ENCODE data around the gene RARS1.

RARS1 gene

DNA sequence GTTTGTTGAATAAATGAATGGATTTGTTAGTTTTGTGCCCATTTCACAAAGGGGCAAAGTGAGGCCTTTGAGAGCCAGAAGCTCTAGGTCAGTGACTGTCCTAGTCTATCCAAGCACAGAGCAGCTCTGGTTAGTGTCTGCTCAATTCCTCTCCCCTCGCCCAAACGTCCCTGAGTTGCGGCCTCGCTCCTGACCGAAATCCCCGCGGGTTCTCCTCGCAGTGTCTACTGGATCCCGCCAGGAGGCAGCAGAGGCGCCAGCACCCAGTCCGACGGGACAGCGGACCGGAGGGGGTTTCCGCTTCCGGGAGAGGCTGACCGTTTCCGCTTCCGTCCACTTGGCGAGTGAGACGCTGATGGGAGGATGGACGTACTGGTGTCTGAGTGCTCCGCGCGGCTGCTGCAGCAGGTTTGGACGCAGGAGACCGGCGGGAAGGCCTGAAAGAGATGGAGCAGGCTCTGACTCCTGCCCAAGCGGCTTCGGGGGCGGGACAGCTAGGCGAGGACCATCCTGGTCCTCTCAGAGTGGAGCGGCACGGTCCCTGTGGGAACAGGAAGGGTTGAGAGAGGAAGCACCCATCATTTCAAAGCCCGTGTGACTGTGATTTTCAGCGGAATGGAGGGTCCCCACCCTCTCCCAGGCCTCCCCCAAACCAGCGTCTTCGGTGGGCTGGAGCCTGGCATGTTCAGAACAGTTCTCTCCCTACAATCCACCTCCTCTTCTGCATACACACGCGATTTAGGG, at the start of gene RARS1:
RARS1 (plus strand) TSS at position 336 of the 744 bp plus-strand sequence; CDS start at position 364, 28 bp downstream.
- DNase-seq: peak; percentile 78

DNA sequence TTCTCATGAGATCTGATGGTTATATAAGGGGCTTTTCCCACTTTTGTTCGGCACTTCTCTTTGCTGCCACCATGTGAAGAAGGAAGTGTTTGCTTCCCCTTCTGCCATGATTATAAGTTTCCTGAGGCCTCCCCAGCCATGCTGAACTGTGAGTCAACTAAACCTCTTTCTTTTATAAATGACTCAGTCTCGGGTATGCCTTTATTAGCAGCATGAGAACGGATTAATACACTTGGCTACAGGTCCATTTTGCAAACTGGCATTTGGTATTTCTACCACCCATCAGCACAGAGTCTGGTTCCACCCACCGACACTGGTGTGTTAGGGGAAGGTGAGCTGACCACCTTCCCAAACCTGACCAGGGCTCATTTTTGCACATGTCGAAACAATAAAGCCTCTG, 47.9 kb upstream of the RARS1 start:
- no peak for DNase-seq

- no peak for DNase-seq
Observed at GRCh38 chr5:168443533-168443932, 42.7 kb upstream of the RARS1 start.

DNA sequence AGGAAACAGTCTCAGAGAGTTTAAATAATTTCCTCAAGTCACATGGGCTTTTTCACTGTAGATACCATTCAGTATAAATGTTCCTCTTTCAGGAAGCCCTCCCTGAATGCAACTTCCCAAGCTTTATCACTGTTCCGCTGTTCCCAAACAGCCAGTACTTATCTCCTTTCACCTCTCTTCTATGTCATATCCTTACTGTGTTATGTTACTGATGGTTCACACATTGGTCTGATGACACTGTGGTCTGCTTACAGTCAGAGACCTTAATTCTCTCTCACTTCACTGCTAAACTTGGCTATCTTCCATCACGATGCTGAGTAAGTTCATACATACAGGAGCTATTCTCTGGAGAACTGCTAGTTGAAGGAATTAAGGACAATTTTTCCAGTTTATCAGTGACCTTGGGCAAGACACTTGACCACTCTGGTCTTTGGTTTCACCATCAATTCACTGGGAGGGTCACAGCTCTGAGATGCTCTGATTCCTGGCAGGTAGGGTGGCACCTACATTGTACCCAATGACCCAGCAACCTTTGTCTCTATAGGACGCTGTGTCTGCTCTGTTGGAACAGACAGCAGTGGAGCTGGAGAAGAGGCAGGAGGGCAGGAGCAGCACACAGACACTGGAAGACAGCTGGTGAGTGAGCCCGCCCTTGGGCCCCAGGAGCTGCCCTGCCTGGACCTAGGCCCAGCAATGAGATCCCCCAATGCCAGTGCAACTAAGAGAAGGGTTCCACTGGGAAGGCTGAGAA, 42.1 kb upstream of the RARS1 start:
- DNase-seq: no peak

DNA sequence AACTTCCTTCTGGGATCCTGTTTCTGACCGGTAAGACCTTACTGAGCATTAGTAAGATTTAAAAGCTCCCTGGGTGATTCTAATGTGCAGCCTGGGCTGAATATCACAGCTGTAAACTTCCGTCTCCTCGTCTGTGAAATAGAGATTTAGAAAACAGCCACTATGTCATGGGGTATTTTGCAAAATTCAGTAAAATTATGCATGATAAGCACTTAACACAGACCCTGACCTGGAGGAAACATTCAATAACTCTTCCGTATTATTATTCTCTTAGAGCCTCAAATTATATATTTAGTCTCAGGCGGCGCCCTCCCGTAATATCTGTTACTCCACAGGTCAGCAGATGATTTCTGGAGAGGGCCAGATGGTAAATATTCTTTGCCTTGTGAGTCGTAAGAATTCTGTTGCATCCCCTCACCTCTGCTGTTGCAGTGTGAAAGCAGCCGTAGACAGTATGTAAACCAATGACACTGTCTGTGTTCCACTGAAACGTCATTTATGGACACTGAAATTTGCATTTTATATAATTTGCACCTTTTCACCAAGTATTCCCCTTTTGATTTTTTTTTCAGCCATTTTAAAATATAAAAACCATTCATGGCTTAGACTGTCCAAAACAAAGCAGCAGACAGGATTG, 39.2 kb upstream of the RARS1 start:
- DNase-seq: no peak

GRCh38 chr5:168447808-168448207, 38.5 kb upstream of the RARS1 start:
- no peak for DNase-seq

DNA sequence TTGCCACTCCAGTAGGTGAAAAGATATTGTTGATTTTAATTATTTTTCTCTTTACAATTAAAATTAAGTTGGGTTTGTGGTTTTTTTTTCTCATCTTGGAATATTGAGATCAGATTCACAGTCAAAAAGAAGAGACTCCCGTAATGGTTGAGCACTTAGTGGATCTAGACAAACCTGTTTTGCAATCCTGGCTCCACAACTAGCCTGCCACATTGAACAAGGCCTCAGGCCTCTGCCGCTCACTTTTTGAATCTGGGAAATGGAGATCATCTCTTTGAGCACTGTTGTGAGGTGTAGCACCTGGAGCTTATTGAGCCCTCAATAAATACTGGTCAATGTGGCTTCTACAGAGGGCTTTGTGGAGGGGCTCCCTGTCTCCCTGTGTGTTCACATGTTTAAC, 37.1 kb upstream of the RARS1 start:
- peak; percentile 29 for DNase-seq

DNA sequence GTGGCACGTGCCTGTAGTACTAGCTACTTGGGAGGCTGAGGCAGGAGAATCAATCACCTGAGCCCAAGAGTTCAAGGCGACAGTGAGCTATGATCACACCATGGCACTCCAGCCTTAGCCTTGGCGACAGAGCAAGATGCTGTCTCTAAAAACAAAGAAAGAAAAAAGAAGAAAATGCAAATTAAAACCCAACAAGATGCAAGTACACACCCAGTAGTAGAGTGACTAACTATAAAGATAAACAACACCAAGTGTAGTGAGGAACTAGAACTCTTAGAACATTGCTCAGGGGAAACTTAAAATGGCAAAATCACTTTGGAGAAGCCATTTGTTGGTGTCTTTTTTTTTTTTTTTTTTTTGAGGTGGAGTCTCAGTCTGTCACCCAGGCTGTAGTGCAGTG, 34.7 kb upstream of the RARS1 start:
- no peak for DNase-seq

GRCh38 chr5:168455201-168455600, 31.1 kb upstream of the RARS1 start:
- no peak for DNase-seq

GRCh38 chr5:168457542-168457941, 28.7 kb upstream of the RARS1 start:
- no peak for DNase-seq

DNA sequence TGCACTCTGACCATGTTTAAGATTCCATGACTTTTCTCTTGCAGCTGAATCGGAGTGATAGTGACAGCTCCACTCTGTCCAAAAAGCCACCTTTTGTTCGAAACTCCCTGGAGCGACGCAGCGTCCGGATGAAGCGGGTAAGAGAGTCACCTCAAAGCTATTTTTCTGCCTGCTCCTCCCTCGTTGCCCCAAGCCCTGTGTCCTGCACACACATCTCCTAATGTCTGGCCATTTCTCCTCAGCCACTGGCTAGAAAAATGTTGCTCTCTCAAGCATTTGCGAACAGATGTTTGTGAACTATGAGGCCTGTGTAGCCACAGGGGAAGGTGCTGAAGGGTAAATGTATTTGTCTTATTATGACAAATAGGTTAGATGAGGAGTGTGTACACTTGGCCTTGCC, 25.7 kb upstream of the RARS1 start:
- no peak for DNase-seq

- no peak for DNase-seq
Observed at GRCh38 chr5:168463081-168463480, 23.2 kb upstream of the RARS1 start.

- DNase-seq: no peak
Observed at GRCh38 chr5:168464214-168464613, 22.1 kb upstream of the RARS1 start.

- no peak for DNase-seq
Observed at GRCh38 chr5:168464641-168465040, 21.6 kb upstream of the RARS1 start.

GRCh38 chr5:168467755-168468330, 18.4 kb upstream of the RARS1 start:
- no peak for DNase-seq

GRCh38 chr5:168468836-168469235, 17.4 kb upstream of the RARS1 start:
- no peak for DNase-seq

- DNase-seq: no peak
Observed at GRCh38 chr5:168469816-168470215, 16.5 kb upstream of the RARS1 start.

DNA sequence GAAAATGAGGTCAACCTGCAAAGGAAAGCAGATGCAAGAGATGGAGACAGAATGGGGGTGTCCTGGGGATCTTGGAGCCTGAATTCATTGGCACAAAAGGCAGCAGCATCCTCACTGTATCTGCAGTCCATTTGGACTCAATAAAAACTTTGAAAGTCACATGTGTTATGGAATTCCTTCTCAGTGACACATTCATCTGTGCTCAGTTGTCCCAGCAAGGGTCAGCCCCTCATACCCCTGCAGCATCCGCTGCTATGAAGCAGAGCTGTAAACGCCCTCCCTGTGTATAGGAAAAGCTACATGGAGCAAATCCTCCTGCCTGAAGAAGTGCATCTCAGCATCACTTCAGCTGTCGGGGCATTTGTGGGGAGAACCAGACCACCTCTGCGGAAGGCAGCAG, 14.5 kb upstream of the RARS1 start:
- no peak for DNase-seq

DNA sequence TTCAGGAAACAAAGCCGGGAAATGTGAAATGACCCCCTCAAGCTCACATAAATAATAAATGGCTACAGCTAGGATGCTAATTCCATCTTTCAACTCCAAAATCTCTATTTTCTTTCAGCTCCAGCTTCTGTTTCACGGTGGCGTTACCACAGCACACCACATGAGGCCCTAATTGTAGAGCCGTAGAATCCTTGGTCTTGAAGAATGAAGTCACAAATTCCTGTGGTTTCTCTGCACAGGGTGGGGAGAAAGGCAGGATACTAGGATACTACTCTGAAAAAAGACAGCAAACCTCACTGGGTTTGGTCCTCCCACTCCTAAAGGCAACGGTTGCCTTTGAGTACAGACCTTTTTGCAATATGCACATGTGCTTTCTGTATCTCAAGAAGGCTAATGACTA, 13.9 kb upstream of the RARS1 start:
- DNase-seq: no peak

GRCh38 chr5:168474319-168474718, 12.0 kb upstream of the RARS1 start:
- DNase-seq: no peak

DNA sequence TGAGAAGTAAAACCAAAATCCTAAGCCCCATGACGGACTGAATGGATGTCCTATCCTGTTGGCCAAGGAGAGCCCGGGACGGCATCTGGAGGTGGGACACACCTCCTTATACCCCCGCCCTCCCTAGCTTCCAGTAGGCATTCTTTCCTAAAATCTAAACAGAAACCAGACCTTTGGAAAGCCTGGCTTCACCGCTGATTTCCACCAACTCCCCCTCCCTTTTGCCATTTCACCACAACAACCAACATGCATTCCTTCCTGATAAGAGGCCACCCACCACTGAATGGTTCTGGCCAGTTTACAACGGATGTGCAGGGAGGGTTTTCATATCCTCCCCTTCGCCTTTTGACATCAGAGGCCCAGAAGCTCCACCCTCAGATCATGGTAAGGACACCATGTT, 9.2 kb upstream of the RARS1 start:
- DNase-seq: no peak

- DNase-seq: no peak
Observed at GRCh38 chr5:168479166-168479565, 7.1 kb upstream of the RARS1 start.

DNA sequence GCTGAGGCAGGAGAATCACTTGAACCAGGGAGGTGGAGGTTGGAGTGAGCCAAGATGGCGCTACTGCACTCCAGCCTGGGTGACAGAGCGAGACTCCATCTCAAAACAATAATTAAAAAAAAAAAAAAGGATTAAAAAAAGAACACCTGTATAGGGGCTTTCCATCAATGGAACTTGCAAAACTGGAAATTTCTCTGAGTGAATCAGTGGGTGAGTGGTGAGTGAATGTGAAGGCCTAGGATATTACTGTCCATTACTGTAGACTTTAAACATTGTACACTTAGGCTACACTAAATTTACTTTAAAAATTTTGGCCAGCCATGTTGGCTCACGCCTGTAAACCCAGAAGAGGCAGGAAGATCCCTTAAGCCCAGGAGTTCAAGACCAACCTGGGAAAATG, 5.7 kb upstream of the RARS1 start:
- no peak for DNase-seq

- DNase-seq: no peak
Observed at GRCh38 chr5:168481330-168481788, 4.9 kb upstream of the RARS1 start.
